SK-N-SH (cell line): Measurements from ENCODE around the gene CDH13. TPM values are rescaled to one million over a fixed set of nuclear protein-coding genes. Genes with fewer than 3 reads are reported as not detected.

ENCODE experiments used
- CTCF ChIA-PET: fragments of 300-600, 350-600 bp; formaldehyde crosslinking; extraction: SDS; loops from one replicate; lab custom pipeline; 2021; lab: Yijun Ruan, JAX
- POLR2A ChIA-PET: fragments of 350-600 bp; sonication (Branson Sonifier 250); formaldehyde crosslinking; extraction: SDS; loops from one replicate; lab custom pipeline; 2020; ENCODE audit warnings: antibody characterized with exemption, inconsistent platforms; lab: Yijun Ruan, JAX
- DNase-seq: peaks from one replicate; pipeline ENCODE4 v3.0.0; 2012
- H2AFZ ChIP-seq: fragments of 200-600 bp; sonication (generic); 2 replicates; pipeline ENCODE4 v1.8.1; 2016; ENCODE audit warnings: antibody characterized with exemption, mild to moderate bottlenecking, low read depth
- H3F3A ChIP-seq: fragments of 200-600 bp; sonication (generic); replicated peaks from 2 replicates; pipeline ENCODE3; 2016; ENCODE audit warnings: antibody characterized with exemption, mild to moderate bottlenecking; ENCODE audit not compliant: insufficient read depth
- H3K27ac ChIP-seq, 2 experiments: fragments of 200-500 bp in 1 of 2; fragments of 200-600 bp in 1 of 2; sonication (Bioruptor generic) in 1 of 2; sonication (generic), shearing (Covaris generic) in 1 of 2; 2 replicates each; pipeline versions ENCODE4 v1.5.1 to v1.6.1; 2014 to 2016; ENCODE audit warnings: low read depth in 2 of 2, inconsistent platforms in 1 of 2, low read length in 1 of 2, mild to moderate bottlenecking in 1 of 2, mixed read lengths in 1 of 2
- H3K27me3 ChIP-seq: fragments of 200-600 bp; sonication (generic), shearing (Covaris generic); 2 replicates; pipeline ENCODE4 v1.6.1; 2016; ENCODE audit warnings: mixed run types; ENCODE audit not compliant: insufficient read depth
- H3K36me3 ChIP-seq, 2 experiments: fragments of 200-500 bp in 1 of 2; fragments of 200-600 bp in 1 of 2; sonication (Bioruptor generic) in 1 of 2; sonication (generic) in 1 of 2; replicated peaks in 1 of 2; 2 replicates each; pipeline versions ENCODE3 to v1.5.1; 2014 to 2016; ENCODE audit warnings: low read length in 1 of 2, mild to moderate bottlenecking in 1 of 2; ENCODE audit not compliant: insufficient read depth in 2 of 2, control insufficient read depth in 1 of 2
- H3K4me1 ChIP-seq, 2 experiments: fragments of 200-500 bp in 1 of 2; fragments of 200-600 bp in 1 of 2; sonication (Bioruptor generic) in 1 of 2; sonication (generic), shearing (Covaris generic) in 1 of 2; 2 replicates each; pipeline versions ENCODE4 v1.5.1 to v1.6.1; 2014 to 2016; ENCODE audit warnings: low read depth in 1 of 2, low read length in 1 of 2, mixed run types in 1 of 2; ENCODE audit not compliant: insufficient read depth in 2 of 2, control insufficient read depth in 1 of 2
- H3K4me2 ChIP-seq: fragments of 200-600 bp; sonication (generic), shearing (Covaris generic); 2 replicates; pipeline ENCODE4 v1.6.1; 2017; ENCODE audit warnings: mixed run types
- H3K4me3 ChIP-seq, 2 experiments: fragments of 200-500 bp in 1 of 2; fragments of 200-600 bp in 1 of 2; sonication (Bioruptor generic) in 1 of 2; sonication (generic), shearing (Covaris generic) in 1 of 2; 2 replicates each; pipeline versions ENCODE4 v1.5.1 to v1.8.1; 2014 to 2016; ENCODE audit warnings: low read depth in 2 of 2, inconsistent platforms in 1 of 2, low read length in 1 of 2, mild to moderate bottlenecking in 1 of 2, mixed read lengths in 1 of 2, moderate library complexity in 1 of 2
- H3K79me2 ChIP-seq: fragments of 200-600 bp; sonication (generic); 2 replicates; pipeline ENCODE4 v1.8.1; 2017; ENCODE audit warnings: mild to moderate bottlenecking; ENCODE audit not compliant: insufficient read depth
- H3K9ac ChIP-seq: fragments of 200-600 bp; sonication (generic); 2 replicates; pipeline ENCODE4 v1.6.1; 2017; ENCODE audit warnings: mixed run types
- H3K9me2 ChIP-seq: fragments of 200-600 bp; sonication (generic); 2 replicates; pipeline ENCODE4 v1.6.1; 2017; ENCODE audit warnings: mixed run types
- H3K9me3 ChIP-seq: fragments of 200-600 bp; sonication (generic); 2 replicates; pipeline ENCODE4 v1.6.1; 2017; ENCODE audit warnings: mixed run types, mild to moderate bottlenecking, moderate library complexity
- H4K20me1 ChIP-seq: fragments of 200-600 bp; sonication (generic); 2 replicates; pipeline ENCODE4 v1.6.1; 2017; ENCODE audit warnings: mild to moderate bottlenecking, mixed run types; ENCODE audit not compliant: insufficient read depth
- ELF1 ChIP-seq: IDR thresholded peaks from 2 replicates; pipeline ENCODE4 v1.4.0; 2012
- EZH2phosphoT487 ChIP-seq: fragments of 200-600 bp; sonication (generic); IDR thresholded peaks from 2 replicates; pipeline ENCODE4 v1.6.1; 2017; ENCODE audit warnings: low read depth, mixed run types, mild to moderate bottlenecking, antibody characterized with exemption, moderate library complexity, borderline replicate concordance
- FOXJ3 ChIP-seq: sonication (generic); formaldehyde crosslinking; IDR thresholded peaks from 2 replicates; pipeline ENCODE4 v1.5.1; 2020; ENCODE audit warnings: mild to moderate bottlenecking, missing genetic modification reagents
- FOXM1 ChIP-seq: IDR thresholded peaks from 2 replicates; pipeline ENCODE4 v1.4.0; 2012; ENCODE audit warnings: low read depth, mild to moderate bottlenecking
- JUND ChIP-seq: IDR thresholded peaks from 2 replicates; pipeline ENCODE4 v1.4.0; 2012
- MEF2A ChIP-seq: IDR thresholded peaks from 2 replicates; pipeline ENCODE4 v1.4.0; 2012; ENCODE audit warnings: low read depth, borderline replicate concordance
- MXI1 ChIP-seq: IDR thresholded peaks from 2 replicates; pipeline ENCODE4 v1.6.1; 2012; ENCODE audit warnings: mild to moderate bottlenecking, low read depth, low read length, improper control_type of control experiment
- NFIC ChIP-seq: IDR thresholded peaks from 2 replicates; pipeline ENCODE4 v1.4.0; 2012; ENCODE audit warnings: borderline replicate concordance
- NRF1 ChIP-seq: IDR thresholded peaks from 2 replicates; pipeline ENCODE4 v1.6.1; 2012; ENCODE audit warnings: low read depth, mild to moderate bottlenecking, low read length
- POLR2AphosphoS5 ChIP-seq: IDR thresholded peaks from 2 replicates; pipeline ENCODE4 v1.6.1; 2012; ENCODE audit warnings: low read depth, low read length
- RFX5 ChIP-seq: IDR thresholded peaks from 2 replicates; pipeline ENCODE4 v1.6.1; 2012; ENCODE audit warnings: mild to moderate bottlenecking, improper control_type of control experiment, low read length
- TAF1 ChIP-seq: IDR thresholded peaks from 2 replicates; pipeline ENCODE4 v1.6.1; 2012; ENCODE audit warnings: low read depth, mild to moderate bottlenecking, low read length, moderate library complexity, borderline replicate concordance
- WGBS: methylation state at CpG from one replicate; pipeline ENCODE4 v1.1.6; 2017; ENCODE audit warnings: low lambda C conversion rate; 5-methylcytosine and 5-hydroxymethylcytosine counted together
- polyA plus RNA-seq, 3 experiments: library from polyadenylated mRNA; depleted of rRNA; stranded (reverse); fragments of >200 nt; gene quantifications; 2 replicates each; pipeline ENCODE4 v1.2.3, GENCODE V29; 2012
- TF ChIP-seq, protein P1 (sequence below): fragments of 200-600 bp; sonication (generic); IDR thresholded peaks from 2 replicates; pipeline ENCODE4 v1.6.1; 2017; ENCODE audit warnings: antibody characterized with exemption, mild to moderate bottlenecking, moderate library complexity

The CDH13 gene
- polyA plus RNA-seq, 1 of the 3 experiments (the other 2 are of a cell fraction), result 93.0 TPM

DNA sequence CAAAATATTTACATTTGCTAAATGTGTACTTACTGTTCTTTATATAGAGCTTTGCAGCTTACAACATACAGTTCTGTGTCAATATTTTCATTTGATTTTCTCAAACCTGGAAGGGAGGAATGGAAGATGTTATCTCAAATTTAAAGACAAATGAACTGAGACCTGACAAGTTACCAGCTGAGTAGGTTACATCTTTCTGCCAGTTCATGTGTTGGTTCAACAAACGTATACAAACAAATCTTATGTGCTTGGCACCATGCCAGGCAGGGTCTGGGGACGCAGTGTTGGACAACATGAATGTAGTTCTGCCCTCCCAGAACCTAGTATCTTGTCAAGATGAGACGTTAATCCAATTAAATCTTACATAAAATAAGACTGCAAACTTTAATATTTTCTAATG, 673.6 kb downstream of the CDH13 start:
- peaks cover 13% of the 10 kb centered on the region for H3F3A ChIP-seq
- H3K4me3 ChIP-seq, result no peak overlapping the region
- no peak overlapping the region for H3K4me2 ChIP-seq
- TF ChIP-seq FOXM1 (no peak), TAF1 (no peak), NFIC (peak; percentile 33; the same call in 1 of the 2 replicates)
- TF ChIP-seq, protein P1, sequence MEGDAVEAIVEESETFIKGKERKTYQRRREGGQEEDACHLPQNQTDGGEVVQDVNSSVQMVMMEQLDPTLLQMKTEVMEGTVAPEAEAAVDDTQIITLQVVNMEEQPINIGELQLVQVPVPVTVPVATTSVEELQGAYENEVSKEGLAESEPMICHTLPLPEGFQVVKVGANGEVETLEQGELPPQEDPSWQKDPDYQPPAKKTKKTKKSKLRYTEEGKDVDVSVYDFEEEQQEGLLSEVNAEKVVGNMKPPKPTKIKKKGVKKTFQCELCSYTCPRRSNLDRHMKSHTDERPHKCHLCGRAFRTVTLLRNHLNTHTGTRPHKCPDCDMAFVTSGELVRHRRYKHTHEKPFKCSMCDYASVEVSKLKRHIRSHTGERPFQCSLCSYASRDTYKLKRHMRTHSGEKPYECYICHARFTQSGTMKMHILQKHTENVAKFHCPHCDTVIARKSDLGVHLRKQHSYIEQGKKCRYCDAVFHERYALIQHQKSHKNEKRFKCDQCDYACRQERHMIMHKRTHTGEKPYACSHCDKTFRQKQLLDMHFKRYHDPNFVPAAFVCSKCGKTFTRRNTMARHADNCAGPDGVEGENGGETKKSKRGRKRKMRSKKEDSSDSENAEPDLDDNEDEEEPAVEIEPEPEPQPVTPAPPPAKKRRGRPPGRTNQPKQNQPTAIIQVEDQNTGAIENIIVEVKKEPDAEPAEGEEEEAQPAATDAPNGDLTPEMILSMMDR, result no peak
- H3K9me3 ChIP-seq, result no peaks in the 10 kb centered on the region
- H4K20me1 ChIP-seq, result no peaks in the 10 kb centered on the region
- no peak overlapping the region for H3K27ac ChIP-seq
- no peak overlapping the region for H2AFZ ChIP-seq
- H3K27me3 ChIP-seq, result no peaks in the 10 kb centered on the region
- H3K9me2 ChIP-seq, result no peaks in the 10 kb centered on the region
- ChIA-PET CTCF (interaction anchor here (1.3 kb wide), 1 partner anchor 56 kb away, joined by 3 read pairs; no protein-coding TSS in a partner anchor), POLR2A (no interaction called here)
- H3K9ac ChIP-seq, result no peak overlapping the region
- DNase-seq, result no peak
- peaks cover 0 to 1% of the 10 kb centered on the region in 2 experiments; a peak in 3 of 4 replicates for H3K4me1 ChIP-seq
- WGBS, result 19% methylated on average over 3 of the region's 3 CpGs
- no peaks in the 10 kb centered on the region for H3K79me2 ChIP-seq
- no peaks in the 10 kb centered on the region for H3K36me3 ChIP-seq

DNA sequence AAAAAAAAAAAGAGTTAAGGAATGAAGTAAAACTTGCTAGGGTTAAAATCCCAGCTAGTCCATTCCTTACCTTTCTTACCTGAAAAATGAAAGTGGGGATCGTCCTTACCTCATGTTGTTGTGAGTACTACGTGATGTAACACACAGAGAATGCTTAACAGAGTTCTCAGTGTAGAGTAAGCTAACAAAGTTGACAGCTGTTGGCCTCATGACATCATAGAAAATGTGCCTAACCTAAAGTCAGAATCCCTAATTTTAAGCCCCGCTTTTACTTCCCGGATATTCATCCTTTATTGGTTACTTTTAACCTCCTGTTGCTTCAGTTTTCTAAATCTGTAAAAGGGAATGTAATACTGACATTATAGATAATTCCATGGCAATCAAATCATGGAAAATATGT, 675.2 kb downstream of the CDH13 start:
- no peak overlapping the region for H3K4me3 ChIP-seq
- no peak for TF ChIP-seq NRF1
- TF ChIP-seq JUND, result no peak
- no peak for TF ChIP-seq MXI1
- TF ChIP-seq ELF1, result no peak
- TF ChIP-seq MEF2A, result no peak
- TF ChIP-seq RFX5, result no peak
- no peak for TF ChIP-seq EZH2phosphoT487
- CTCF ChIA-PET, result interaction anchor here (0.6 kb wide), 1 partner anchor 28 kb away, joined by 3 read pairs; no protein-coding TSS in a partner anchor
- peaks cover 24% of the 10 kb centered on the region for H3F3A ChIP-seq
- H3K9me2 ChIP-seq, result no peaks in the 10 kb centered on the region
- no peaks in the 10 kb centered on the region for H4K20me1 ChIP-seq
- H3K27ac ChIP-seq, result peak overlapping the region in 1 of 2 experiments; percentile 14; a peak in 1 of 4 replicates
- no peaks in the 10 kb centered on the region for H3K79me2 ChIP-seq
- no peak for DNase-seq
- H3K4me2 ChIP-seq, result no peak overlapping the region
- POLR2A ChIA-PET, result no interaction called here
- peaks cover 0 to 6% of the 10 kb centered on the region in 2 experiments; a peak in 2 of 4 replicates for H3K4me1 ChIP-seq
- no peak overlapping the region for H2AFZ ChIP-seq
- no peaks in the 10 kb centered on the region for H3K27me3 ChIP-seq
- H3K36me3 ChIP-seq, result no peaks in the 10 kb centered on the region
- no peak overlapping the region for H3K9ac ChIP-seq
- H3K9me3 ChIP-seq, result no peaks in the 10 kb centered on the region
- WGBS, result 12% methylated on average over 4 of the region's 4 CpGs

DNA sequence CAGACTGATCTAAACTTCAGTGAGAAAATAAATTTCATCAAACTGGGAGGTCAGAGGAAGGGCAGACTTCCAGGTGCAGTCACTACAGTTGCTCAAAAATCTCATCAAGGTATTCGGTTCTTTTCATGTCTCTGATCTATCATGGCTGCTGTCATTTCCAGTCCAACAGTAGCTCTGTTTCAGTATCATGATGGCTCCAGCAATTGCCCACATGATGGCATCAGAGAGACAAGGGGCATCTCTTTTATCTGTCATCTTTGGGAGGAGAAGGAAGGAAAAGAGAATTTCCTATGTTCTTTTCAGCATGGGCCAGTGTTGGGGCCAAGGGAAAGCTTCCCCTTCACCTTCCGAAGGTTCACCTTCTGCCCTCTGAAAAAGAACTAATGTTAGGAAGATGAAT, 676.1 kb downstream of the CDH13 start:
- Histone ChIP-seq H3K27me3 (no peaks in the 10 kb centered on the region), H3K79me2 (no peaks in the 10 kb centered on the region), H3K4me1 (peaks cover 0 to 6% of the 10 kb centered on the region in 2 experiments; a peak in 2 of 4 replicates), H2AFZ (no peak overlapping the region), H3K9me3 (no peaks in the 10 kb centered on the region), H3K4me2 (no peak overlapping the region), H3K27ac (no peak overlapping the region; a peak in 1 of 4 replicates), H3K36me3 (no peaks in the 10 kb centered on the region), H3K9ac (no peak overlapping the region), H3K4me3 (no peak overlapping the region), H3K9me2 (no peaks in the 10 kb centered on the region), H3F3A (peaks cover 24% of the 10 kb centered on the region), H4K20me1 (no peaks in the 10 kb centered on the region)
- CTCF ChIA-PET, result interaction anchor here (0.6 kb wide), 2 partner anchors 244 to 311 kb away, joined by 3 read pairs; no protein-coding TSS in a partner anchor
- WGBS, result 53% methylated on average over 2 of the region's 2 CpGs
- TF ChIP-seq FOXM1, result no peak
- TF ChIP-seq POLR2AphosphoS5, result no peak
- TF ChIP-seq FOXJ3, result no peak
- TF ChIP-seq, protein P1, result peak; percentile 16; the same call in 1 of the 2 replicates
- POLR2A ChIA-PET, result no interaction called here
- no peak for DNase-seq
